HG03571 (cell line): ENCODE results near the gene CABCOCO1.
"Not testable (repeated sequence)": the region's sequence is repeated elsewhere in the genome, so short reads cannot be mapped to it uniquely, and the experiment has no call there.

Source experiments
- ATAC-seq: cut with Tn5 transposase; IDR thresholded peaks from one replicate; pipeline ENCODE4 v1.9.1; 2021; ENCODE audit not compliant: unreplicated experiment

The CABCOCO1 gene

DNA sequence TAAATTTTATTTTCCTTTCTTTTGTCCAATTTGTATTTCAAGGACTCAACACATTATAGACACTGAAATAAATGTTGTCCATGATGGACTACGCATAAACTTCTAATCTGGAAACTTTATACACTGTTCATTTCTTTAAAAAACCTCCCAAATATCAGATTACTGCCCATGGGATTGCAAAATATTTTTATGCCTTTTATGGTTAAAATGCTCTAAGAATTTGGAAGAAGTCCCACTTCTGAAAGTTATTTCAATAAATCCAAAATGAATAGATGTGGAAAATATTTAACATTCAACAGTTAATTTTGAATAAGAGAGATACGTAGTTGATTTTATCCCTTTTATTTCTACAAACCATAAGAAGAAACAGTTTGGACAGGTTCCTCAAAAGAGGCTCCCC is 46.1 kb downstream of the CABCOCO1 start:
- ATAC-seq, result no peak

DNA sequence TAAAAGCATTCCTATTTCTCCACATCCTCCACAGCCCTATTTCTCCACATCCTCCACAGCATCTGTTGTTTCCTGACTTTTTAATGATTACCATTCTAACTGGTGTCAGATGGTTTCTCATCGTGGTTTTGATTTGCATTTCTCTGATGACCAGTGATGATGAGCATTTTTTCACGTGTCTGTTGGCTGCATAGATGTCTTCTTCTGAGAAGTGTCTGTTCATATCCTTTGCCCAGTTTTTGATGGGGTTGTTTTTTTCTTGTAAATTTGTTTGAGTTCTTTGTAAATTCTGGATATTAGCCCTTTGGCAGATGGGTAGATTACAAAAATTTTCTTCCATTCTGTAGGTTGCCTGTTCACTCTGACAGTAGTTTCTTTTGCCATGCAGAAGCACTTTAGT is 49.4 kb downstream of the CABCOCO1 start:
- not testable (repeated sequence) for ATAC-seq

DNA sequence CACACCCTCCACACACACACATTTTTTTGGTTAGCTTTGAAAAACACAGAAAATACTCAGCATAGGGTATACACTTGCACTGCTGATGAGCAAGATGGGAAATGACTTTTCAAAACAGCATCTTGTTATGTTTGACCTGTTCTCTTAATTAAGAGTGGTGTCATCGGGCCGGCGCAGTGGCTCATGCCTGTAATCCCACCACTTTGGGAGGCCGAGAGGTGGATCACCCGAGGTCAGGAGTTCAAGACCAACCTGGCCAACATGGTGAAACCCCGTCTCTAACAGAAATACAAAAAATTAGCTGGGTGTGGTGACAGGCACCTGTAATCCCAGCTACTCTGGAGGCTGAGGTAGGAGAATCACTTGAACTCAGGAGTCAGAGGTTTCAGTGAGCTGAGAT is 56.7 kb downstream of the CABCOCO1 start:
- not testable (repeated sequence) for ATAC-seq

DNA sequence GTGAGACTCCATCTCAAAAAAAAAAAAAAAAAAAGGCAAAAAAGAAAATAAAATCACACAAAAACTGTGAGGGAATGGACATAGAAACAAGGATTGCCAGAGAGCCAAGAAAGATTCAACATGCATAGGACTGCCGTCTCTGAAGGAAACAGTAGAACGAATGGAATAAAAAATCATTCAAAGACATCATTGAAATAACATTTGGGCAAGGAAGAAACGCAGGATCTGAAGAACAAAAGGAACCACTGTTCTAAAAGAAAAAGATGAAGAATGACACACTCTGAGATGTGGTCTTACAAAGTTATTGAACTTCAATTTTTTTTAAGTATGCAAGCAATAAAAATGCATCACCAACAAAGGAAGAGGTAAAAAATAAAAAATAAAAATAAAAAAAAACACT is 57.2 kb downstream of the CABCOCO1 start:
- ATAC-seq, result no peak

DNA sequence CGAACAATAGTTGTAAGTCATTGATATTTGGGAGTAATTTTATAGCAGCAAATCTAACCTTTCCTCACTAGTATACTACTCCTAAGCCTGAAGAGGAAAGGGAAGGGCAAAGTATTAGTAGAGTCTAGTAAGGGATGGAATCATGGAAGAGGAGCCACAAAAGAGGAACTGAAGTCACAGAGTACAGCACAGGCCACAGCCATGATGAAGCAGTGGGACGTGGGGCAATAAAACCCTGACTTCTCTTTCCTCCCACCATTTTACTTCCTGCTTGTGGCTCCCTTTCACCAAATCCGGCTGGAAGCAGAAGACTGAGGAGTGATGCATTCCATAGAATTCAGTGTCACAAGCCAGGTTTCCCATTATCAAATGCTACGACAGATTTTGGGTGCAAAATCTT is 58.7 kb downstream of the CABCOCO1 start:
- no peak for ATAC-seq

DNA sequence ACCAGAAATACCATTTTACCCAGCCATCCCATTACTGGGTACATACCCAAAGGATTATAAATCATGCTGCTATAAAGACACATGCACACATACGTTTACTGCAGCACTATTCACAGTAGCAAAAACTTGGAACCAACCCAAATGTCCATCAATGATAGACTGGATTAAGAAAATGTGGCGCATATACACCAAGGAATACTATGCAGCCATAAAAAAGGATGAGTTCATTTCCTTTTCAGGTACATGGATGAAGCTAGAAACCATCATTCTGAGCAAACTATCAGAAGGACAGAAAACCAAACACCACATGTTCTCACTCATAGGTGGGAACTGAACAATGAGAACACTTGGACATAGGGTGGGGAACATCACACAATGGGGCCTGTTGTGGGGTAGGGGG is 62.5 kb downstream of the CABCOCO1 start:
- not testable (repeated sequence) for ATAC-seq

DNA sequence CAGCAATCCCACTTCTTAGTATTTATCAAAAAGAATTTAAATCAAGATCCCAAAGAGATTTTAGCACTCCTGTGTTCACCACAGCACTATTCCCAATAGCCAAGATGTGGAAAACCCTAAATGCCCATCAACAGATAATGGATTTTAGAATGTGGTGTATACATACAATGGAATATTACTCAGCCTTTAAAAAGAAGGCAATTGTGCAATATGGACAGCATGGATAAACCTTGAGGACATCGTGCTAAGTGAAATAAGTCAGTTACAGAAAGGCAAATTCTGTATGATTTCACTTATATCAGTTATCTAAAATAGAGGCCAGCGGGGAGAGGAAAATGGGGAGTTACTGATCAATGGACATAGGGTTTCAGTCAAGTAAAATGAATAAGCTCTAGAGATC is 66.9 kb downstream of the CABCOCO1 start:
- ATAC-seq, result no peak

DNA sequence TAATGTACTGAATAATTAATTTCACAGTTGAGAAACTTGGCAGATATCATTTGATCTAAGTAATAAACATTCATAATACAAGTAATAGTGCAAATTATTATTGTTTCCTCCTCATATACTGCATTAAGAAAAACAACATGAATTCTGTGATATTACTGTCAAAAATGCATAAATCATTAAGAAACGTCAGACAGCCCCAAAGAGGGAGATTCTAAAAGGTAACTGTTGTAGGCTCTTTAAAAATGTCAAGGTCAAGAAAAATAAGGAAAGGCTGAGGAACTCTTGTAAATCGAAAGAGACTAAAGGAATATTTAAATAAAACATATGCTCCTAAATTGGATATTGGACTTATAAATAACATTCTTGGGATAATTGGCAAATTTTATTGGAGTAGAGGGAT is 67.9 kb downstream of the CABCOCO1 start:
- no peak for ATAC-seq

DNA sequence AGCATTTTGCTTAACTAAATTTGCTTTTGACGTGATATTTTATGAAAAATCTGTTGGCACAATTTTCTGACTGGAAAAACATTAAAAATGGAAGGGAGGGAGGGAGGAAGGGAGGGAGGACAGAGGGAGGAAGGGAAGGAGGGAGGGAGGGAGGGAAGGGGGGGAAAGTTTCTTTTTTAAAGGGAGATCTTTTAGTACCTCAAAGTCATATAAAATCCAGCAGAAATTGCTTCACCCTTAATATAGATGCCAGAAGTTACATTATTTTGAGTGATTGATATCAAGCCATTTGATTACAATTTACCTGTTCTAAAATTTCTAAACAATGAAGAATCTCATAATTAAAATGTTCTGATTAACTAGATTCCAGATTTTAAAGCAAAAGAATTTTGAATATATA is 68.9 kb downstream of the CABCOCO1 start:
- no peak for ATAC-seq

DNA sequence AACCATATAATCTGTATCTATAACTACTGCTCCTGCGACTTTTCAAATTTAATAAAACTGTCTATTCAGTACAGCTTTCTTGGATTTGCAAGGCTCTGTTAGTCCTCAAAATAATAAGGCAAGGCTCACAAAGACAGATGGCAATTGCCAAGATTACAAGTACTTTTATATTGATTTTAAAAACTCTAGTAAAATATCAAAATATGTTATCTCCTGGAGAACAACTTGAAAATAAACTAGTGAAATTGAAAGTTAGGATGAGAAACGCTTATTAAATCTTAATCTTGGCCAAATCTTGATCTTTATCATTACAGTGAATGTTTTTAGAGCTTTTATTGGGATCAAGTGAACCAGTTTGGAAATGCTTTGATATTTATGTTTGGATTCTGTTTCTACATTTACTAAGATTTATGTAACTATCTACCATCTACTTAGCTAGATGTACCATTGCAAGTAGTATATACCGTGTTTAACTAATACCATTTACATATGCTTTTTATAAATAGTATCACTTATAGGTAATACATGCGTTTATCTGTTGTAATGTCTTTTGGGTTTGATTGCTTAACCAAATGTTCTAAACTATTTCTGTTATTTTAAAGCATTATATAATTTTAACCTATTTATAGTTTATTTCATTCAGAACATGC is 70.0 kb downstream of the CABCOCO1 start:
- no peak for ATAC-seq

DNA sequence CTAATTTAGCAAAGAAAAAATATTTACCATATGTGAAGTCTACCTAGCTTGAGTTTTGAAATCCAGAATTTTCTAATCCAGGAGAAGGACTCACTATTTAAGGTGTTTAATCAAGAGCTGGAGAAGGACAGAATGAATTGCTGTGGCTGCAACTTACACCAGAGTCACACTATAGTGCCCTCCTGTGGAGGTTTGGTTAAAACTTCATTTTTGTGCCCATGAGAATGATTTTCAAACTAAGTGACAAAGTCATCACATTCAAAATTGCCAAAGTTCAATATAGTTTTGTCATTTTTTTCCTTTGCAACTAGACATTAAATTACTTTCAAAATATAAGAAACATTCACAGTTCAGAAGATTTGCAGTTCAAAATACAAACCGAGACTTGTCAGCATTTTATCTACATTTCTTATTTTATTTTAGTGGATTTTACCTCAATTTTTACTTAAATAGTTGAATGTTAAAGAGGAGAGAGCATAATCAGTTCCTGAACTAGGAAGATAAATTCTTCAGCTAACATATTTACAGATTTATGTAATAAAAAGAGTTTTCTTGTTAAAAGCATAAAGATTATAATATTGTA is 70.7 kb downstream of the CABCOCO1 start:
- ATAC-seq, result no peak

DNA sequence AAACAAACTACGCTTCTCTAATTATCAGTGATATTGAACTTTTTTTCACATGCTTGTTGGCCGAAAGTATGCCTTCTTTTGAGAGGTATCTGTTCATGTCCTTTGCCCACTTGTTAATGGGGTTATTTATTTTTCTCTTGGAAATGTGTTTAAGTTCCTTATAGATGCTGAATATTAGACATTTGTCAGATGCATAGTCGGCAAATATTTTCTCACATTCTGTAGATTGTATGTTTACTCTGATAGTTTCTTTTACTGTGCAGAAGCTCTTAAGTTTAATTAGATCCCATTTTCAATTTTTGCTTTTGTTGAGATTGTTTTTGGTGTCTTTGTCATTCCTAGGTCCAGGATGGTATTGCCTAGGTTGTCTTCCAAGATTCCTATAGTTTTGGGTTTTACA is 73.2 kb downstream of the CABCOCO1 start:
- ATAC-seq, result no peak

DNA sequence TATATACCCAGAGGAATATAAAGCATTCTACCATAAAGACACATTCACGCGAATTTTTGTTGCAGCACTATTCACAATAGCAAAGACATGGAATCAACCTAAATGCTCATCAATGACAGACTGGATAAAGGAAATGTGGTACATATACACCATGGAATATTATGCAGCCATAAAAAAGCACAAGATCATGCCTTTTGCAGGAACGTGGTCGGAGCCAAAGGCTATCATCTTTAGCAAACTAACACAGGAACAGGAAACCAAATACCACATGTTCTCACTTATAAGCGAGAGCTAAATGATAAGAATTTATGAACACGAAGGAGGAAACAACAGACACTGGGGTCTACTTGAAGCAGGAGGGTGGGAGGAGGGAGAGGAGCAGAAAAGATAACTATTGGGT is 74.7 kb downstream of the CABCOCO1 start:
- not testable (repeated sequence) for ATAC-seq

DNA sequence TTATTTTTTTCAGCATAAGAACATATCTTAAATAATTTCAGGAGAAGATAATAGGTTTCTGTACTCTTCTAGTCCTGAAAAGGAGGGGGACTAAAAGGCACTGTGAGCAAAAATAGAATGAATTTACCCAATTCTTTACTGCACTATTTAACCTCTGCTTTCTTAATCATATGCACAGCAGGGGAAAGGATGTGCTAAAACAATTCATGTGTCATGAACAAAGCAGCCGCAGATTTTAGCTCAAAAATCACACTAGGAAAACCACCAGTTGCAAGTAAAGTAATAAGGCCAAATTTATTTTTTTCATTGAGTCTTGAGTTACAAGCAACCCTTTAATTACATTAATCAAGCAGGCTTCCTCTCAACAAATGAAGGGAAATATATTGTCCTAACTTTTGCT is 80.1 kb downstream of the CABCOCO1 start:
- no peak for ATAC-seq

DNA sequence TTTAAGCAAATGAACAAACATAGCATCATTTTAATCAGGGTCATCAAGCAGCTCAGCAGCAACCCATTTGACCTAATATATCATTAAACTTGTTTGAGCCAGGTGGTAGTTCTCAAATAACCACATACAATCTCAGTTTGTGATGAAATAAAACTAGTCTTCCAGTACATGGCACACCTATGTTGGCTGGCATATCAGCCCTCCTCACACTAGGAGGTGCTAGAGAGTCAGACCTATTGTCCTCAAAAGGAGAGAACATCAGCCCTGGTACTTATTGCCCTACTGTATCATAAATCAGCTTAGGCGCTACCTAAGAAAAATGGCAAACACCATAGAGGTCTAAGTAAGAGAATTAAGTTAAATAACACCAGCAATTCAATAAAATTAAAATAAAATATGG is 81.7 kb downstream of the CABCOCO1 start:
- ATAC-seq, result no peak

DNA sequence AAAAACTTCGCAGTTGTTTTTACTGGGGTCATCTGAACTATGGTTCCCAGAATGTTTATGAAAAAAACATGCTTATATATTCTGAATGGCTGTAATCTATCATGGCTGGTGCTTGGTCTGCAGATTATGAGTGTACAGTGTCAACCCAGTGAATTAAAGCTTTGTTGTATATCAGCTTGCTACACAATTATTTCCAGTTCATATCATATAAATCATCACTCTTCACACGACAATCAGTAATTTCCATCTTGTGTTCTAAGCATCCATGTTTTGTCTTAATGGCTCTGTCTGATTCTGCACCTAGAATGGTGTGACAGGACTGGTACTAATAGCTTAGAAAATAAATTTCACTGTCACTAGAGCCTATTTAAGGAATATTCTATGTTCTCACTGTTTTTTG is 83.6 kb downstream of the CABCOCO1 start:
- ATAC-seq, result no peak

DNA sequence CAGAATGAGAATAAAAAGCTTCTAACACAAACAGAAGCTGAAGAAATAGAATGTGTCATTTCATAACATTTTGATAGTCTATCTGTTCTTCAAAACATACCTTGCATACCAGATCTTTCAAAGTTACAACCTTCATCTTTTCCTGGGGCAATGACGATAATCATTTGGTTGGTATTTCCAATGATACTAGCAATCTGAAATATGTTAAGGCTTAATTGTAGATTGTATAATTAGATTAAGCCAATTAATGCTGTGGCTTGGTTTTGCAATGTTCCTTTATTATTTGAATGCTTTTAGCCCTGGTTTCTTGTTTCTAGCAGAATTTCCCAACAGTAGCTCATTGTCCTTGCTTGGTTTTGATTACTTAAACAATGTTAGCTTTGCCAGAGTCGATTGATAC is 84.6 kb downstream of the CABCOCO1 start:
- ATAC-seq, result no peak

DNA sequence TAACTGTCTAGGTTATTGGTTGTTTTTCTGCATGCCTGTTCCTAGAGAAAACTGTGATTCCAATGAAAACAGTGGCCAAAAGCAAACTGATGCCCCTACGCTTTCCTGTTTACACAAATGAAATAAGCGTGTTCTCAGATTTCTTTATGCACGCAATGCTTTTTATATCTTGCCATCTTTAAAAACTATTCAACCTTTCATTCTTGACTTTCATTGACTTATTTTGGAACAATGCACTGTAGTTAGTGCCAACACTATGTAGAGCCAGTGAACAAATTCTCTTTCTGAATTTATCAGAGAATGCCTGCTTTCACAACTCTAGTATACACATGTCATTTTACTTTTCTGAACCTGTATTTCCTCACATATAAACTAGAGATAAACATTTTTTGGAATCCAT is 86.6 kb downstream of the CABCOCO1 start:
- ATAC-seq, result no peak

DNA sequence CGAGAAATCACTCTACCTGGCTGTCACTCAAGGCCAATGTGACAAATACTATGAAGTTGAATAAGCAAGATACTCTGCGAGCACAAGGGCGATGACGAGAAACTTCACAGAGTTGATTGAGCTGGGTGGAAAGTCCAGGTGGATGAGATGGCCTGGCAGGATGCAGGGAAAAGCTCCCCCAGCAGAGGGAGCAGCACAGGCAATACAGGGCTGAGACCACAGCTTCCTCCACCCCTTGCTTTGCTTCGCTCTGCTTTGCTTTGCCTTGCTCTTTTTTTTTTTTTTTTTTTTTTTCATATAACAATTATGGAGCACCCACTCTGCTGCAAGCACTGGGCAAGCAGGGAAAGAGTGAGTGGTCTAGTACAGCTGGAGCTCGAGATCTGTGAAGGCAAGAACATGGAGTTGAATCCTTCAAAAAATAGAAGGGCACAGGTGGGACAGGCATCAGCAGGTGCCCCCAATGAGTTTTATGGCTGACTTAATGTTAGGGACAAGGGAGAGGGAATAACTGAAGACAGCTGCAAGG is 88.3 kb downstream of the CABCOCO1 start:
- ATAC-seq, result peak; percentile 59

DNA sequence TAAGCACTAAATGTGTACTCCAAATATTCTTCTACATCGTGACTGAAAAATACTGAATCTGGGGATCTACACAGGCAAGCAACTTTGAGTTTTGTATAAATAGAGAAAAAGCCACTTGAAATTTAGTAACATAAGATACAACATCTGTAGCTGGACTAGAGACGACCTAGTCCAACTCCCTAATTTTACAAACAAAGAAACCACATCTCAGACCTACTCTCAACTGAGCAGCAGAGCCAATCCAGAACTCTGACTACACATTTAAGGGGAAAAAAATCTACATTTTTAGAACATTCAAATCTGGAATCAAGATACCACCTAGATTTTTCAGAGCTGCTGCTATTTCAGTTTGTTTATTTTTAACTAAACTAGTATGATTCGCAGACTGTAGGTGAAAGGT is 88.9 kb downstream of the CABCOCO1 start:
- peak; percentile 2 for ATAC-seq

DNA sequence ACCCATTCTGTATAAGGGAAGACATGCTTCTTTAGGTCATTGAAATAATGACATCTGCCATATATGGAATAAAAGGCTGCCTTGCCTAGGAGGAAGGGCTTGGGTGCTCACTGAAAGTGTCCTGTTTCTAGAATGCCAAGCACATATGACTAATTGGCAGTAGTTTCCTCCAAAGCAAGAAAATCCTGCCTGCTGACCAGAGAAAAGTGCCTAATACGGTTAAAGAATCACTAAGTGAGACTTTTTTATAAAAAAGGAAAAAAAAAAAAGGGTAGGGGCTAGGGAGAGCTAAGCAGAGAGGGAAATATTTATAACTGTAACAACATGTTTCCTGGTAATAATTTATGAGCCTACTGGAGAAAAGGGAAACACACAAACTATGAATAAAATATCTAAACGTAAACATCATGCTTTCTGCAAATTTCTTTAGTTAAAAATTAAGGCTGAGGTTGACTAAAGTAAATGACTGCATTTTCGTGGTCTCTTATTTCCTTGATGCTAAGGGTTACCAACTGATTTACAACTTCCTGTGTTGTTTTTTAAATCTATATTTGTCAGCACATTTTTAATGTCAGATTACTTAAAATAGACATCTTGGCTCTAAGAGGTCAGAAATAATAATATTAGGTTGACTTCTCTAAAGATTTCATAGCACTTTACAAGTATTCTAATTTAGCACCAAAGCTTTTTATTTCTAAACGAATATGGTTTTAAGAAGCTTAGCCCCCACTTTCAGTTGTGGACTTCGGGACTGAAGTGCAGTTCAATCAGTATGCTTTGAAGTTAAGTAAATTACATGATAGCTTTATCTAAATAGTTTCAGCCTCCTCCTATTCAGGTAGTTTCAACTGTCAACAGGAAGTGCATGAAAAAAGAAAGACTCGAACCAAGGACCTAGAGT is 89.6 kb downstream of the CABCOCO1 start:
- peak; percentile 61 for ATAC-seq

DNA sequence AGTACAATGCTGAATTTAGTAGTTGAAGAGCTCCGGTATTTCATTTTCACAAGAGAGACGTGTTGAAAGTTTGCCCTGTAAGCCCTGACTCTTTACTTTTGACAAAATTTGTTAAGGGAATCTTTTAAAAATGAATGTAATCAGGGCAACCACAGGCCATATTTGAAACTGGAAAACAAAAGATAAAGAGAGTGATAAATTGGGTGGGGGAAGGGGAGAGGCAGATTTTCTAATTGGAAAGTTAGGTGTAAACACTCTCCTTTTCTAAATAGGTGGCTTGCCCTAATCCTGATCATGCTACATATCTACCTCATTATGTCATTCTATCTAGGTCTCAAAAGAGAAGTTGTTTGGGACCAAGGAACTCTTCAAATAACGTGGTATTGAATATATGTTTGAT is 90.7 kb downstream of the CABCOCO1 start:
- no peak for ATAC-seq
